Esophagus (tissue), 2 donors: ENCODE data around the gene TCEA2. TPM values are rescaled to one million over a fixed set of nuclear protein-coding genes. Genes with fewer than 3 reads are reported as not detected.

Experiments used
- H3K27ac ChIP-seq, 2 donors: one replicate each; pipeline ENCODE4 v1.5.1; 2013; ENCODE audit warnings: low read depth in 2 of 2, mild to moderate bottlenecking in 2 of 2, inconsistent platforms in 1 of 2, low read length in 1 of 2, moderate library complexity in 1 of 2
- H3K27me3 ChIP-seq, 2 donors: one replicate each; pipeline ENCODE4 v1.6.1; 2013; ENCODE audit warnings: low read length in 2 of 2, control low read depth in 1 of 2, mild to moderate bottlenecking in 1 of 2; ENCODE audit not compliant: insufficient read depth in 2 of 2, control insufficient read depth in 1 of 2
- H3K36me3 ChIP-seq, 2 donors: one replicate each; pipeline ENCODE4 v1.6.1; 2013; ENCODE audit warnings: low read length in 1 of 2; ENCODE audit not compliant: control insufficient read depth in 2 of 2, insufficient read depth in 2 of 2
- H3K4me1 ChIP-seq, 2 donors: one replicate each; pipeline ENCODE4 v1.6.1; 2013; ENCODE audit warnings: low read length in 1 of 2; ENCODE audit not compliant: control insufficient read depth in 2 of 2, insufficient read depth in 2 of 2
- H3K4me3 ChIP-seq, 2 donors: one replicate each; pipeline ENCODE4 v1.5.1; 2013; ENCODE audit warnings: low read length in 2 of 2, mild to moderate bottlenecking in 2 of 2, low read depth in 1 of 2, moderate library complexity in 1 of 2
- H3K9me3 ChIP-seq, 2 donors: one replicate each; pipeline ENCODE4 v1.6.1; 2013; ENCODE audit warnings: mild to moderate bottlenecking in 2 of 2, low read depth in 1 of 2, low read length in 1 of 2, moderate library complexity in 1 of 2; ENCODE audit not compliant: control insufficient read depth in 2 of 2, insufficient read depth in 1 of 2
- WGBS, 2 donors: extraction: QIAGEN DNeasy Blood & Tissue Kit; methylation state at CpG; one replicate each; pipeline ENCODE4 v1.1.7; 2013; 5-methylcytosine and 5-hydroxymethylcytosine counted together
- polyA plus RNA-seq, 2 donors: library from polyadenylated mRNA; stranded (reverse); fragments of 200-250 nt; gene quantifications; one replicate each; pipeline ENCODE4 v1.2.3, GENCODE V29; 2013
- donor health status: healthy with polysubstance abuse.
- donor health status: Bipolar disorder and iron deficiency.

TCEA2 gene
- polyA plus RNA-seq, 2 donors: 14.8 to 15.3 TPM

DNA sequence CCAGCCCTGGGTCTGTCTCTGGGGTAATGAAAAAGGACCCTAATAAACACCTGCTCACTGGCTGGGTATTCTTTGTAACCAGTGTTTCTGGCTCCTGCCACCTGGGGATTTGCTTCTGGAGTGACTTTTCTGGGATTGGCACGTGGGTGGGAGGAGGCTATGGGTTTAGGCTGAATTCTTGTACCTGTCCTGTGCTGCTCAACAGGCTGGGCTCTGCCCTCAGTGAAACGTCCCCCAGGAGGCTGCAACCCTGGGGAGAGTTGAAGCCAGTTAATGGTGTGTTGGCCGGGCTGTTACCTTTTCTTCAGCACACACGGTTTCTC is 37.5 kb downstream of the TCEA2 start:
- H3K27ac ChIP-seq: no peak overlapping the region
- H3K4me3 ChIP-seq: no peak overlapping the region
- no peaks in the 10 kb centered on the region for H3K36me3 ChIP-seq
- H3K4me1 ChIP-seq: peaks cover 0 to 3% of the 10 kb centered on the region in 2 donors
- 69 to 72% methylated on average over 4 of the region's 4 CpGs for WGBS, 2 donors
- no peaks in the 10 kb centered on the region for H3K9me3 ChIP-seq
- peaks cover 0 to 10% of the 10 kb centered on the region in 2 donors for H3K27me3 ChIP-seq

DNA sequence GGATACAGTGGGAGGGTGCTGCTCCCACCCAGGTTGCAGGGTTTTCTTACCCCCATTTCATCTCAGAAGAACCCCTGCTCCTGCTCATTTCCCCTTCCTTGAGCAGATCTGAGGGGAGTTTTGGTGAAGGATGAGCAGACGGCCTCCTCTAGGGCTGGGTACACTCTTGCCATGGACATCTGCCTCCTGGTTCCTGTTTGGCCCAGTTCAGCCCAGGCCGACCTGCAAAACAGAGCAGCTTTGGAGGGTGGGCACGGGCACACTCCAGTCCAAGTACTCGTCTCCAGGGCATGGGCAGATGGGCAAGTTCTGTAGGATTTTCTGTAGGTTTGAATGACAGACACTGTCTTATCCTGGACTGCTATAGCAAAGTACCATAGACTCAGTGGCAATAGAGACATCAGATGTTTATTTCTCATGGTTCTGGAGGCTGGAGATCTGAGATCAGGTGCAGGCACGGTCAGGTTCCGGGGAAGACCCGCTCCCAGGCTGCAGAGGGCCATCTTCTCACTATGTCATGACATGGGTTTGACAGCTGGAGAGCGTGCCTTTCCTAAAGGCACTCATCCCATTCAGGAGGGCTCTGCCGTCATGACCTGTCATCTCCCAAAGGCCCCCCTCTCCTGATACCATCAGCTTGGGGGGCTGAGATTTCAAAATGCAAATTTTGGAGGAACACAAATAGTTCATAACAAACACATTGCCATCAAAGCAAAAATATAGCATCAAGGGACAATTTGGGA is 38.1 kb downstream of the TCEA2 start:
- Histone ChIP-seq H3K36me3 (no peaks in the 10 kb centered on the region), H3K27ac (no peak overlapping the region), H3K9me3 (no peaks in the 10 kb centered on the region), H3K27me3 (peaks cover 0 to 10% of the 10 kb centered on the region in 2 donors), H3K4me1 (peaks cover 0 to 3% of the 10 kb centered on the region in 2 donors), H3K4me3 (no peak overlapping the region)
- WGBS, 2 donors: 84% methylated on average over 9 of the region's 9 CpGs

DNA sequence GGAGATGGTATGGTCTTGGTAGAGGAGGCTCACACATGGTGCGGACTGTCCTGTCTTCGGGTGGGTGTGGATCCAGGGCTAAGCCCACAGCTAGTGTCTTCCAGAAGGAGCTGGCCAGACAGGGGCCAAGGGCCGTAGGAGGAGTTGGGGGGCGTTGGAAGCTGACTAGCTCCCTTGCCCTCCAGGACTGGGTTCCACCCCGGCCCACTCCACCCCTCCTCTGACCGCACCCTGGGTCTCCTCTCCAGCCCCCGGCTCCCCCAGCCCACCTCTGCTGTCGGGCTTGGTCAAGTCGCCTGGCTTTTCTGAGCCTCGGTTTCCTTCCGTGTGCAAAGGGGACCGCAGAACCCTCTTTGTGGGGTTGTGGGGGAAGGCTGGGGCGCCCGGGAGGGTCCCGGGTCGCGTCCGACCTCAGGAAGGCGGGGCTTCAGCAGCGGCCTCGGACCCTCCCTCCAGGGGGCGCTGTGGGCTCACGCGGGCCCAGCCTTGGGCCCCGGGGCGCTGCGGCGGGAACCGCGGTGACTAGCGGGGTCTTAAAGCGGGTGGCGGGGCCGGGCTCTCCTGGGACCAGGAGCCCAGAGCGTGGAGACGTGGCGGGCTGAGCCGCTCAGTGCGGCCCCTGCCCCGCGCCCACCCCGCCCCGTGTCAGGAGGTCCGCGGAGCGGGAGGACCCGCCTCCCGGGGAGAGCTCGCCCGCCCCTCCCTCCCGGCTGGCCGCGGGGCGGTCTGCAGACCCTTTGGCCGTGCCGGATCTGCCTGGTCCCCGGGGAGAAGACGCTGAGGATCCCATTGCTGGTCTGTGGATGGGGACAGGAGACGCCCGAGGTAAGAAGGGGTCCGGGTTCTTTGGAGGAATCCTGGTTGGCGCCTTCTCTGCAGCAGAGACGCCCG is 39.0 kb downstream of the TCEA2 start:
- peaks cover 0 to 10% of the 10 kb centered on the region in 2 donors for H3K27me3 ChIP-seq

DNA sequence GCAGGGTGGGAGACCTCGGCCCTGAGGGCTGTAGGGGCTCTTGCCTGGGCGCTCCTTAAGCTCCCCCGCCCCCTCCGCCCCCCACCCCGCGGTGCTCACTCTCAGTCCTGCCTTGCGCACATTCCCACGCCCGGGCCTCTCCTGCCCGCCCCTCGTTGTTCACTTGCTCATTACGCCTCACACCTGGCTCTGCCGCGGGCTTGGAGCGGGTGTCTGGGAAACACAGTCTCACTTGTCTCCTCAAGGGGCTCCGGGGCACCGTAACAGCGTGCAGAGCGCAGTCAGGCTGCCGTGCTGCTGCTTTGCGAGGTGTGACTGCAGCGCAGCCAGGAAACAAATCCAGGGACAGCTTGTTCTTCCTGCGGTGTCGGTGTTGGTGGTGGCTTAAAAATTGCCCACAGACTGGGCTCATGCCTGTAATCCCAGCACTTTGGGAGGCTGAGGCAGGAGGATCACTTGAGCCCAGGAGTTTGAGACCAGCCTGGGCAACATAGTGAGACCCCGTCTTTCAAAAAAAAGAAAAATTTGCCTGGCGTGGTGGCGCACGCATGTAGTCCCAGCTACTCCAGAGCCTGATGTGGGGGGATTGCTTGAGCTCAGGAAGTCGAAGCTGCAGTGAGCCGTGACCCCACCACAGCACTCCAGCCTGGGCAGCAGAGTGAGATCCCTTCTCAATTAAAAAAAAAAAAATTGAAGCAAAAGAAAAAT is 39.8 kb downstream of the TCEA2 start:
- Histone ChIP-seq H3K27ac (no peak overlapping the region), H3K4me1 (peaks cover 0 to 3% of the 10 kb centered on the region in 2 donors), H3K27me3 (peaks cover 0 to 10% of the 10 kb centered on the region in 2 donors), H3K4me3 (peak overlapping the region in 1 of 2 donors; percentile 29), H3K9me3 (no peaks in the 10 kb centered on the region), H3K36me3 (no peaks in the 10 kb centered on the region)
- 20 to 21% methylated on average over 28 to 30 of the region's 30 CpGs for WGBS, 2 donors

More for the DNA sequence above, 39.0 kb downstream of the TCEA2 start:
- Histone ChIP-seq H3K9me3 (no peaks in the 10 kb centered on the region), H3K4me3 (peak overlapping the region in 1 of 2 donors; percentile 29), H3K4me1 (peaks cover 0 to 3% of the 10 kb centered on the region in 2 donors), H3K36me3 (no peaks in the 10 kb centered on the region), H3K27ac (no peak overlapping the region)
- 6 to 9% methylated on average over 53 to 64 of the region's 64 CpGs for WGBS, 2 donors

DNA sequence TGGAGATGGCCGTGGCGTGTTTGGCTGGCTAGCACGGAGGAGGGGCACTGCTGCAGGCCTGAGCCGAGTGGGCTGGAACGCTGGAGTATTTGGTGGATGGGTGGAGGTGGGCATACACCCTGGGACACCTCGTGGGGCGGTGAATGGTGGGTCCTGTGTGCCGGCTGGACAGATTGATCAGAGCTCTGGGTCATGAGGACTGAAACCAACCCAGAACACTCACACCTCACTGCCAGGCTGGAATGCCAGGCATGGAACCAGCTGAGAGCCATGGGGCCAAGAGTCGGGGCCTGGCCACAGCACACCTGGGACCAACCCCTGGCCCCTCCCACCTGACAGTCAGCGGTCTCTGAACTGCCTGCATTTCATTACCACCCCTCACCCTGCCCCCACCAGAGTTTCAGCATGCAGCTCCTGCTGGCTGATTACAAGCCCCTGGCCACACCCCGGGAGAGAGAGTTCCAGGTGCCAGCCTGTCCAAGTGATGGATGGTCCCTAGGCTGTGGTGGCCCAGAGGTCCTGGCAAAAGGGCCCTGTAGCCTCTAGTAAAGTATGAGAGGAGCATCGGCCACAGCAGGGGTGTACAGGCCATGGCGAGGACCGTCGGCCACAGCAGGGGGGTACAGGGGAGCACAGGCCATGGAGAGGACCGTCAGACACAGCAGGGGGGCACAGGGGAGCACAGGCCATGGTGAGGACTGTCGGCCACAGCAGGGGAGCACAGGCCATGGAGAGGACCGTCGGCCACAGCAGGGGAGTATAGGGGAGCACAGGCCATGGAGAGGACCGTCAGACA is 41.1 kb downstream of the TCEA2 start:
- Histone ChIP-seq H3K4me3 (no peak overlapping the region), H3K36me3 (no peaks in the 10 kb centered on the region), H3K4me1 (peaks cover 0 to 3% of the 10 kb centered on the region in 2 donors), H3K27me3 (peaks cover 0 to 12% of the 10 kb centered on the region in 2 donors), H3K9me3 (no peaks in the 10 kb centered on the region), H3K27ac (no peak overlapping the region)
- WGBS, 2 donors: 66% methylated on average over 20 of the region's 20 CpGs

DNA sequence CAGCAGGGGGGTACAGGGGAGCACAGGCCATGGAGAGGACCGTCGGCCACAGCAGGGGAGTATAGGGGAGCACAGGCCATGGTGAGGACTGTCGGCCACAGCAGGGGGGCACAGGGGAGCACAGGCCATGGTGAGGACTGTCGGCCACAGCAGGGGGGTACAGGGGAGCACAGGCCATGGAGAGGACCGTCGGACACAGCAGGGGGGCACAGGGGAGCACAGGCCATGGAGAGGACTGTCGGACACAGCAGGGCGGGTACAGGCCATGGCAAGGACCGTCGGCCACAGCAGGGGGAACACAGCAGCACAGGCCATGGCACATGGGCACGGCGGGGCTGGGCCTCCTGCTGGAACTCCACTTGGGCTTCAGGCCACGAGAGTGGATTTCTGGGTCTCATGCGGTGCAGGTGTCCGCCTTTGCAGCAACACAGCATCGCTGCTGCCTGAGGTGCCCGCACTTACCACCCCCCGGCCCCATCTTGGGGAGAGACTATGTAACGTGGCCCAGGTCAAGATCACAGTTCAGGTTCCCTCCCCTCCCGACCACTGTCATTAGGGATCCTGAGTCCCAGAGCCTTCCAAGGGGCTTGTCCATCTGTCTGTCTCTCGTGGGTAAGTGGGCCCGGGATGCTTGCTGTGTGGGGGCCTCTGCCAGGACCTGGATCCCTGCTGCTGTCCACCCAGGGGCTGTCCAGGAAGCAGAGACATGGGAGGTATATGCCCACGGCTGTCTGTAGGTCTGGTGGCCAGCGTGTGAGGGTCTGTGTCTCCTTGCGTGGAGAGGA is 41.9 kb downstream of the TCEA2 start:
- peaks cover 0 to 12% of the 10 kb centered on the region in 2 donors for H3K27me3 ChIP-seq
- H3K36me3 ChIP-seq: no peaks in the 10 kb centered on the region
- no peak overlapping the region for H3K4me3 ChIP-seq
- 83 to 84% methylated on average over 23 to 25 of the region's 25 CpGs for WGBS, 2 donors
- no peak overlapping the region for H3K27ac ChIP-seq
- H3K9me3 ChIP-seq: no peaks in the 10 kb centered on the region
- peaks cover 0 to 3% of the 10 kb centered on the region in 2 donors for H3K4me1 ChIP-seq

DNA sequence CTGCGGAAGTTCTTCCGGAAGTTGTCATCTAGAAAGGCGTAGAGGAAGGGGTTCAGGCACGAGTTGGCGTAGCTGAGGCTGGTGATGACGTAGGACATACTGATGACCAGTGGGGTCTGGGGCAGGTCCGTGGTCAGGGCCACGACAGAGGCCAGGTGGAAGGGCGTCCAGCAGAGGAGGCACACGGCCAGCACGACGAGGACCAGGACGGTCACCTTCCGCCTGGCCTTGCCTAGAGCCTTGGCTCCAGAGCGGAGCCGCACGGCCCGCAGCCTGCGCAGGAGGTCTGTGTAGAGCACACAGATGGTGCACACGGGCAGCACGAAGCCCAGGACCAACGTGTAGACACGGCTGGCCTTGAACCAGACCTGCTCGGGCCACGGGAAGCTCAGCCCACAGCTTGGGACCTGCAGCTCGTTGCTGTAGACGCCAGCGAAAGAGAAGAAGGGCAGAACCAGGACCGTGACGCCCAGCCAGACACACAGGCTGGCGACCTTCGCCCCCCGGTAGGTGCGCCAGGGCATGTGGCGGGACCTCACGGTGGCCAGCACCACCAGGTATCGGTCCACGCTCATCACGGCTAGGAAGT is 42.9 kb downstream of the TCEA2 start:
- H3K4me3 ChIP-seq: no peak overlapping the region
- 90 to 91% methylated on average over 39 of the region's 39 CpGs for WGBS, 2 donors
- no peaks in the 10 kb centered on the region for H3K36me3 ChIP-seq
- no peaks in the 10 kb centered on the region for H3K9me3 ChIP-seq
- H3K27ac ChIP-seq: no peak overlapping the region
- peaks cover 0 to 3% of the 10 kb centered on the region in 2 donors for H3K4me1 ChIP-seq
- peaks cover 0 to 12% of the 10 kb centered on the region in 2 donors for H3K27me3 ChIP-seq

DNA sequence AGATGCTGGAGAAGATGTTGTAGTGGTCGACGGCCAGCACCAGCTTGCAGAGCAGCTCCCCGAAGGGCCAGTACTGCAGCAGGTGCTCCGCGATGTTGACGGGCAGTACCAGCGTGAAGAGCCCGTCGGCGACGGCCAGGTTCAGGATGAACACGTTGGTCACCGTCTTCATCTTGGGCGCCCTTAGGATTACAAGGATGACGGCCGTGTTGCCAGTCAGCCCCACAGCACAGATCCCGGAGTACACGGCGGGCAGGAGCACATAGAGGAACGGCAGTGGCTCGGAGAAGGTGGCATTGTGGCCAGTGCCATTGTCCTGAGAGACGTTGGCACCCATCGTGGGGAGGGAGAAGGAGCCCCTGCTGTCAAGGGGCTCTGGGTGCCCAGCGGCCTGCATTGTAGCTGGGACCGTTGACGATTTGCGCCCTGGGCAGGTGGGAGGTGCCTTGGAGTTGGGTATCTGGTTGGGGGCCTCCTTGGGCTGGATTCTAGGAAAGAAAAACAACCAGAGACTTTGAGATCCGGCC is 43.5 kb downstream of the TCEA2 start:
- H3K9me3 ChIP-seq: no peaks in the 10 kb centered on the region
- 89 to 91% methylated on average over 28 of the region's 28 CpGs for WGBS, 2 donors
- peaks cover 0 to 12% of the 10 kb centered on the region in 2 donors for H3K27me3 ChIP-seq
- H3K36me3 ChIP-seq: no peaks in the 10 kb centered on the region
- peaks cover 0 to 3% of the 10 kb centered on the region in 2 donors for H3K4me1 ChIP-seq
- H3K4me3 ChIP-seq: no peak overlapping the region
- no peak overlapping the region for H3K27ac ChIP-seq
